Activated CD4-positive, alpha-beta T cell treated with anti-CD3 and anti-CD28 coated beads, Interleukin-2, amount 10 ng/mL, durations not matched to agents 7 days and 5 days (primary cell): ENCODE results near the gene CD226. TPM values are rescaled to one million over a fixed set of nuclear protein-coding genes. Genes with fewer than 3 reads are reported as not detected.
A peak's percentile ranks its signal among the peaks of the same experiment; 100 is the strongest.

Experiments used
- CTCF ChIA-PET: fragments of 350-600 bp; sonication (Branson Sonifier 250); formaldehyde crosslinking; loops from one replicate; lab custom pipeline; 2021; ENCODE audit warnings: antibody characterized with exemption; lab: Charles Lee
- POLR2A ChIA-PET: fragments of 350-600 bp; sonication (Branson Sonifier 250); formaldehyde crosslinking; loops from one replicate; lab custom pipeline; 2021; ENCODE audit warnings: antibody characterized with exemption; lab: Charles Lee
- DNase-seq: peaks from one replicate; pipeline ENCODE4 v3.0.0-alpha.2; 2020
- H3K27ac Mint-ChIP-seq: one replicate; pipeline ENCODE4 v1.8.0; 2021; ENCODE audit warnings: mild to moderate bottlenecking, moderate library complexity, mixed read lengths
- H3K27me3 Mint-ChIP-seq: one replicate; pipeline ENCODE4 v1.8.0; 2021; ENCODE audit warnings: mixed read lengths
- H3K36me3 Mint-ChIP-seq: one replicate; pipeline ENCODE4 v1.8.0; 2021; ENCODE audit warnings: low read depth, mixed read lengths
- H3K4me1 Mint-ChIP-seq: one replicate; pipeline ENCODE4 v1.8.0; 2021; ENCODE audit warnings: mixed read lengths
- H3K4me3 Mint-ChIP-seq: one replicate; pipeline ENCODE4 v1.8.0; 2021; ENCODE audit warnings: mild to moderate bottlenecking, moderate library complexity, mixed read lengths
- H3K9me3 Mint-ChIP-seq: one replicate; pipeline ENCODE4 v1.8.0; 2021; ENCODE audit warnings: mixed read lengths
- total RNA-seq, 2 experiments: library from RNA; stranded (reverse); gene quantifications; one replicate each; pipeline ENCODE4 v1.2.3, GENCODE V29; 2021

Gene CD226
- total RNA-seq = 100 to 1,000 TPM; 113 to 126 TPM

DNA sequence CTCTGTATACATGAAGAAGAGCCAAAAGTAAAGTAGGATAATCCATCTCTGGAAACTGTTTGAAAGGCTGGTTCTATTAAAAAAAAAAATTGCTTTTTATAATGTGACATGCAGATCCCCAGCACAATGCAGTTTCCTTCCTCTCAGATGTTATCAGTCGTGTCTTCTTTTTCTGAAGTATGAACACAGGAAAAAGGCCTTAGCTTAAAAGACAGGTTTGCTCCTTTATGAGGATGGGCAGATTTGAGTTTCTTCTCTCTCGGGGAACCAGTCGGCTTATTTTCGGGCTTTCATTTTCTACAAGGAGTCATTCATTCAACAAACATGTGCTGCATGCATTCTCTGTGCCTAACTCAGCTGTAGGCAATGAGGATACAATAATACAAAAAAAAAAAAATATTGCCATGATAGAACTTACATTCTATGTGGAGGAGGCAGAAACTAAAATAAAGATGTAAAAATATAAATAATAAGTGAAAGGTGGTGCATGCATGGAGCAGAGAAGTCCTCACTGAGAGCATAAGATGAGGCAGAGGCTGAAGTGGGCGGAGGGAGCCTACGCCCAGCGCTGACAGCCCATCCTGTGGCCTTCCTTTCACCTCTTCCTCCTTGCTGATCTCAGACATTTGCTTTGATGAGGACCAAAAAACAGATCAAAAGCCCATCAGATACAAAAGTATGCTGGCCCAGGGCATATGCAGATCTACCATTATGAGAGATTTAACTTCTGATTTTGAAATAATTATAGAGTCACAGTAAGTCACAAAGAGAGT, at the start of gene CD226:
CD226 (minus strand) TSS at position 513 of the 773 bp plus-strand sequence; CDS start at position 46, 467 bp downstream.
- H3K4me1 Mint-ChIP-seq = peaks cover 43% of the 10 kb centered on the region
- ChIA-PET POLR2A (interaction anchor here (2.8 kb wide), 1 partner anchor 9 kb away, joined by 14 read pairs; no protein-coding TSS in a partner anchor), CTCF (interaction anchor here (1.0 kb wide), 1 partner anchor 9 kb away, joined by 4 read pairs; no protein-coding TSS in a partner anchor)
- H3K4me3 Mint-ChIP-seq = no peak within 1 kb of the TSS
- H3K9me3 Mint-ChIP-seq = peaks cover 10% of the 10 kb centered on the region
- H3K27ac Mint-ChIP-seq = no peak within 1 kb of the TSS
- peaks cover 45% of the 10 kb centered on the region for H3K36me3 Mint-ChIP-seq
- DNase-seq = peak; percentile 60
- no peaks in the 10 kb centered on the region for H3K27me3 Mint-ChIP-seq

DNA sequence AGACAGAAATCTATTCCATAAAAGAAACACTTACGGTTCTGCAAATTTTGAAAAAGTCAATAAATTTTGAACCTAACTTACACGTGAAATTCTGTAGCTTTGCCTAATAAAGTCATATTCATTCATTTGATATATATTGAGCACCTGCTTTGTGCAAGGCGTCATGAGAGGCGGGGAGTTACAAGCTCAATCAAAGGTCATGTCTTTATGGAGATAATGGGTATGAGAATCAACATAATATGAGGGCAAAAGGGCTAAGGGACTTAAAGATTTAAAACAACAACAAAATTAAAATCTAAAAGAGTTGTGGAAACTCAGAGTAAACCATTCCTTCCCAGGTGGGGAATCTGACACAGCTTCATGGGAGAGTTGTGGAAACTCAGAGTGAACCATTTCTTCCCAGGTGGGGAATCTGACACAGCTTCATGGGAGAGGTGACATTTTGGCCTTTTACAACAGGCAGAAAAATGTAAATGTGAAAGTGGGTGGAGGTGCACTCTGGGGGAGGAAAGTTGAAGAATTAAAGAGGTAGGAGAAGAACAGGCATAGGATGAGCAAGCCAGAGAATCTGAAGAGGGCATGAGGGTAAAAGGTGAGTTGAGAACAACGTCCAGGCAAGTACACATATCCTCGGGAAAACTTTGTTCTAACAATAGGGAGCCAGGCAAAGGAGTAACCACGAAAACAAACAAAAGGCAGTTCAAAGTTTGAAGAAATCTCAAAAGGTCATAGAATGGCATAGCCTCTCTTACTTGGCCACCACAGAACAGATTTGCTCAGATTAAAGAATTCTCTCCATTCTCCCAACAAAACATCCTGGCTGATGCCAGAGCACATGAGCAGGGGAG, 49.5 kb upstream of the CD226 start:
- no peaks in the 10 kb centered on the region for H3K27me3 Mint-ChIP-seq
- H3K4me1 Mint-ChIP-seq = peaks cover 10% of the 10 kb centered on the region
- CTCF ChIA-PET = no interaction called here
- H3K27ac Mint-ChIP-seq = no peak overlapping the region
- H3K9me3 Mint-ChIP-seq = peaks cover 6% of the 10 kb centered on the region
- peaks cover 64% of the 10 kb centered on the region for H3K36me3 Mint-ChIP-seq
- no peak for DNase-seq
- H3K4me3 Mint-ChIP-seq = no peak overlapping the region
- POLR2A ChIA-PET = no interaction called here

DNA sequence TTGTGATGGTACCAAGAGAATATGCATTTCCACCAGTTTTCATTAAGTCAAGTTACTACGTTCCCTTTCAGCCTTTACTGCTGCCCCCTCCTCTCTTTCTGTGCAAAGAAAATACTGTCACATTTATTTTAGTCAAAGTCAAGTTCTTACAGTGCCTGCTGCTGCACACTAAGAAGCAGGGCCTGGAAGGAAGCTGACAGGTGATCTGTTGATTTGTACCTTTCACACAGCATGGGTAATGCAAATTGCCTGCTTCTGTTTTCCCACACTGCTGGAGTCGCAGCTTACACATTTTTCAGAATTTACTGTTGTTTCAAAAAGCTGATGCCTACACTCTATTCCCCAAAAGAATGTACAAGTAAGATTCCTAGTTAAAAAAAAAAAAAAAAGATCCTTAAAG, 48.7 kb upstream of the CD226 start:
- H3K4me1 Mint-ChIP-seq = peaks cover 10% of the 10 kb centered on the region
- no peaks in the 10 kb centered on the region for H3K27me3 Mint-ChIP-seq
- ChIA-PET POLR2A (no interaction called here), CTCF (interaction anchor here (1.4 kb wide), 1 partner anchor 34 kb away, joined by 3 read pairs; no protein-coding TSS in a partner anchor)
- DNase-seq = no peak
- no peak overlapping the region for H3K4me3 Mint-ChIP-seq
- no peak overlapping the region for H3K27ac Mint-ChIP-seq
- H3K9me3 Mint-ChIP-seq = peaks cover 6% of the 10 kb centered on the region
- peaks cover 59% of the 10 kb centered on the region for H3K36me3 Mint-ChIP-seq

DNA sequence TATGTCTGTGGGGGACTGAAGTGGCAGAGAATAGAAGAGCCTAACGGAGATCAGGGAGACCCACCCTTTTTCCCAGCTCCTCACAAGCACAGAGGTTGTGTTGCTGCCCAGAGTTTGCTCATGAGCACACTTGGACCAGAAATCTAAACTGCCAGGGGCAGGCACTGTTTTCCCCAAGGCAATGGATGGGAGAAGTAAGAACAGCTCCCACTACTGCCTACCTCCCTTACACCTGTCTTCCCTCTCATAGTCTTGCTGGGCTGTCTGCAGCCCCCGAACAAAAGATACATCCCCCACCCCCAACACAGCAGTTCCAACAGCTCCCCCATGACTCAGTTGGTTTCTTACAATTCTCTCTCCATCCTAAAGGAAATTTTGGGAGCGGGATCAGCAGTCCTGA, 48.1 kb upstream of the CD226 start:
- Mint-ChIP-seq H3K36me3 (peaks cover 55% of the 10 kb centered on the region), H3K27ac (no peak overlapping the region), H3K27me3 (no peaks in the 10 kb centered on the region), H3K9me3 (peaks cover 6% of the 10 kb centered on the region), H3K4me1 (peaks cover 7% of the 10 kb centered on the region), H3K4me3 (no peak overlapping the region)
- POLR2A ChIA-PET = no interaction called here
- CTCF ChIA-PET = interaction anchor here (1.4 kb wide), 1 partner anchor 34 kb away, joined by 3 read pairs; no protein-coding TSS in a partner anchor
- DNase-seq = no peak

DNA sequence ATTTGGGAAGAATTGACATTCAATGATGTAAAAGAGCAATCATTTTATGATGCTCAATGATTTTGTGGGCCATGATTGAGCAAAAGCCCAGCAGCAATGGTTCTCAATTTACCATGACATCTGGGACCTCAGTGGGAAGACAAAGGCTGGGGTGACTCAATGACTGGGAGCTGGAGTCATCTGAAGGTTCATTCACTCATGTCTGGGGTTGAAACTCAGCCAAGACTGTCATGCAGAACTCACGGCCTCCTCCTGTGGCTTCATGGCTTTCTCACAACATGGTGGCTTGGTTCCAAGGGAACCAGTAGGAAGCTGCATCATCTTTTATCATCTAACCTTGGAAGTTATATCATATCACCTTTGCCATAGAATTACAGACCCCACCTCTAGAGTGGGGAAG, 45.1 kb upstream of the CD226 start:
- Mint-ChIP-seq H3K9me3 (peaks cover 25% of the 10 kb centered on the region), H3K4me1 (peaks cover 6% of the 10 kb centered on the region), H3K4me3 (no peak overlapping the region), H3K36me3 (peaks cover 53% of the 10 kb centered on the region), H3K27ac (no peak overlapping the region), H3K27me3 (no peaks in the 10 kb centered on the region)
- DNase-seq = no peak
- ChIA-PET POLR2A (no interaction called here), CTCF (no interaction called here)

DNA sequence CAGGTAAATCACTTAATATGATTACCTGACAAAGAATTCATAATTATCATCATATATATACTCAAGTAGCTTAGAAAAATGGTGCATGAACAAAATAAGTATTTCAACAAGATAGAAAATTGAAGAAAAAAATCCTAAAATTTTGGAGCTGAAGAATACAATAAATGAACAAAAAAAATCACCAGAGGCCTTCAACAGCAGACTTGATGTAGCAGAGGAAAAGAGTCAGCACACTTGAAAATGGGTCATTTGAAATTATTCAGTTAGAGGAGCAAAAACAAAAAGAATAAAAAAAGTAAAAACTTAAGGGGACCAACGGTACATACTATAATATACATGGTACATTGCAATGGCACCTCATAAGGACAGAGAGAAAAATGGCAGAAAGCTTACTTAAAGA, 40.2 kb upstream of the CD226 start:
- no peaks in the 10 kb centered on the region for H3K27me3 Mint-ChIP-seq
- no peak overlapping the region for H3K27ac Mint-ChIP-seq
- ChIA-PET CTCF (interaction anchor here (0.5 kb wide), 1 partner anchor 96 kb away, joined by 3 read pairs; no protein-coding TSS in a partner anchor), POLR2A (no interaction called here)
- DNase-seq = no peak
- peaks cover 38% of the 10 kb centered on the region for H3K9me3 Mint-ChIP-seq
- no peak overlapping the region for H3K4me3 Mint-ChIP-seq
- H3K36me3 Mint-ChIP-seq = peaks cover 47% of the 10 kb centered on the region
- peaks cover 2% of the 10 kb centered on the region for H3K4me1 Mint-ChIP-seq

DNA sequence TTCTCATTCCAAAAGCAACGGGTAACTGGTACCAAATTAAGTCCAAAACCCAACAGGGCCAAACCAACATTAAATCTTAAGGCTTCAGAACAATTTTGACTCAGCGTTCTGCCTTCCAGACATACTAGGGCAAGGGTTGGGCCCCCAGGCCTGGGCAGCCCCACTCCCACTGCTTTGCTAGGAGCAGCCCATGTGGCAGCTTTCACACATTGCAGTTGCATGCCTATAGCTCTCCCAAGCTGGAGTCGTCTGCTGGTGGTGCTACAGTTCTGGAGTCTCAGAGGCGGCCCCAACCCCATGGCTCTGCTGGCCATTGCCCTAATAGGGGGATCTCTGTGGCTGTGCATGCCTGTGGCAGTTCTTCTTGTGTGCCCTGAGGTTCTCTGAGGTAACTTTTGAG, 37.6 kb upstream of the CD226 start:
- Mint-ChIP-seq H3K9me3 (peaks cover 34% of the 10 kb centered on the region), H3K27me3 (no peaks in the 10 kb centered on the region), H3K36me3 (peaks cover 48% of the 10 kb centered on the region), H3K27ac (no peak overlapping the region), H3K4me3 (no peak overlapping the region), H3K4me1 (peaks cover 28% of the 10 kb centered on the region)
- POLR2A ChIA-PET = no interaction called here
- CTCF ChIA-PET = no interaction called here
- DNase-seq = no peak

DNA sequence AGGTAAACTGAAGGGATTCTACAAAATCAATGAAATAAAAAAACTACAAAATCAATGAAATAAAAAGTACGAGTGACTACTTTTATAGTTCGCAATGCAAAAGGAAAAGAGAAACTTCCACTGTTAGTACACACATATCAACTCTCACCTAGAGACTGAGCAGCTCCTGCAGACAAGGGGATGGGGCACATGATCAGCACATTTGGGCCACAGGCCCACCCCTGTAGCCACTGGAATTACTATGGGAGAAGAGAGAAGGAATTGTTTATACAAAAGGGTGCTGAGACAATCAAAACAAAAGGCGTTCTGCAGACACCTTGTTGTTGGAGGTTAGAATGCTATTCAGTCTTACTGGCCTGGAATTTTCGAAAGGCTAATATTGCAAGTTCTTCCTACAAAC, 34.7 kb upstream of the CD226 start:
- CTCF ChIA-PET = no interaction called here
- peaks cover 47% of the 10 kb centered on the region for H3K4me1 Mint-ChIP-seq
- H3K4me3 Mint-ChIP-seq = no peak overlapping the region
- peak overlapping the region; percentile 57 for H3K27ac Mint-ChIP-seq
- no peaks in the 10 kb centered on the region for H3K27me3 Mint-ChIP-seq
- POLR2A ChIA-PET = interaction anchor here (0.7 kb wide), 1 partner anchor 84 kb away, joined by 4 read pairs; no protein-coding TSS in a partner anchor
- H3K36me3 Mint-ChIP-seq = peaks cover 47% of the 10 kb centered on the region
- peaks cover 17% of the 10 kb centered on the region for H3K9me3 Mint-ChIP-seq
- DNase-seq = no peak

DNA sequence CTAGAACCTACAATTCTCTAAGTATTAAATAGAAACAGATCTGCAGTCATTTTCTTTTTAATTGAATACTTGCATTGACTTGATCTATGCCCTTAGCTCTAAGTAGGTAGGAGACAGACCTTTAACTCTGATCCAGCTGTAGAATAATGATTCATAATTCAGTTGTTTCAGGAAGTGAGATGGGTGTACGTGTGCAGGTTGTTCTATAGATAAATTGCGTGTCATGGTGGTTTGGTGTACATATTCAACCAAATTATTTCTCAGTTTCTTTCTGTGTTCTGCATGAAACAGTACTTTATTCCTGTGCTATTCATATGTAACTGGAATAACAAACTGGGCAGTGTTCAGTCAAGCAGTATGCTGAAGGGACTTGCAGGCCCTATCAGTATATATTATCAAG, 34.3 kb upstream of the CD226 start:
- Mint-ChIP-seq H3K4me3 (no peak overlapping the region), H3K27ac (no peak overlapping the region), H3K36me3 (peaks cover 47% of the 10 kb centered on the region), H3K27me3 (no peaks in the 10 kb centered on the region), H3K9me3 (peaks cover 18% of the 10 kb centered on the region), H3K4me1 (peaks cover 47% of the 10 kb centered on the region)
- no peak for DNase-seq
- ChIA-PET CTCF (no interaction called here), POLR2A (interaction anchor here (0.7 to 0.9 kb wide), 2 partner anchors 23 to 84 kb away, joined by 3 to 4 read pairs; no protein-coding TSS in a partner anchor)

DNA sequence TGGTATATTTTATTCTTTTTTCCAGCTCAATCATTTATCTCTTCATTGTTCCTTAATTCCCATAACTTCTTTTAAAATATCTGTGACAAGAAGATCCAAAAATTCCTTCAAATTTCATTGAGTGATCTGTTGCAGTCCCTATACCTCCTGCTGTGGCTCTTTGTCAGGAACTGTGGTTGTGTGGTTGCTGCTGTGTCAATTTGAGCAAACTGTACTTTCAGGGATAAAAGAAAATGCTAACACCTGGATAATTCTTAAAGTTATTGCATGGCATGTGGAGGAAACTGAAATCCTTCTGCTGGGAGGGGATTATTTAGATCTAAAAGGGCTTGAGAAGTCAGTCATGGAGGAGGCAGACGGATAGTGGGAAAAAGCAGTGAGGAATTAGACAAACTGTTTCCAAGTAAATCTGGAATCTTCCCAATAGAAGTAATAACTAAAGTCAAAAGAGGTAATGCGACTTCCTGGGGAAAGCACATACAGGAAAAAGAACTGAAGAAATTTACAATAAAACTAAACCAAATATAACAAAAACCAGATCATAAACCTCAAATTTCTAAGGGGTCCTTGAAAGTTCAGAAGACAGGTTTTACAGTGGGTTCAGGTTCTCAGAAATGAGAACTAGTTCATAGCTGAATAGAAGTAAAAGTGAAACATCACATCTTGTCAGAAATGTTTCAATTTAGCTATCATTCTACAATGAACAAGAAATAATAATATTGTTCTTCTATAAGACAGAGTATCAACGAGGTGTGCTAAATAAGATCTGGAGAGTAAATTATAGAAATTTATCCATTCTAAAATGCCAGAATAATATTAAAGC, 33.5 kb upstream of the CD226 start:
- Mint-ChIP-seq H3K4me3 (no peak overlapping the region), H3K4me1 (peaks cover 47% of the 10 kb centered on the region), H3K27me3 (no peaks in the 10 kb centered on the region), H3K36me3 (peaks cover 48% of the 10 kb centered on the region), H3K9me3 (peaks cover 22% of the 10 kb centered on the region), H3K27ac (peak overlapping the region; percentile 48)
- DNase-seq = no peak
- CTCF ChIA-PET = interaction anchor here (0.6 kb wide), 1 partner anchor 19 kb away, joined by 4 read pairs; no protein-coding TSS in a partner anchor
- POLR2A ChIA-PET = interaction anchor here (0.6 to 0.9 kb wide), 3 partner anchors 22 to 48 kb away, joined by 3 to 4 read pairs (median 3); no protein-coding TSS in a partner anchor

DNA sequence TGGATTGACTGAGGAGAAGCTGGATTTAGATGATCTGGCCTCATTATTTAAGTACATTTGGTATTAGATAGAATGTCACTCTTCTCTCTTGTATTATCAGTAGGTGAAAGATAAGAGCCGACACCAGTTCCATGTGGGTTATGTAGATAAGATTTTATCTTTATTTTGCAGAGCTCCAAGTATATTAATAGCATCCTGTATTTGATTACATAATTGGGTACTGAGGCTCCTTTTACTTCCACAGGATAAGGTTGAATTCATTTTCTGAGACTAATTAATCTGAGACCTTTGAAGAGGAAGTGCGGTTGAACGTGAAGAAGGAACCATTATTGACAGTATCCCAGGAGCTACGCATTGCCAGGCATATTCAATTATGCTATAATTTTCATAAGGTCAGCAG, 32.8 kb upstream of the CD226 start:
- POLR2A ChIA-PET = no interaction called here
- no peak overlapping the region for H3K4me3 Mint-ChIP-seq
- no peak overlapping the region for H3K27ac Mint-ChIP-seq
- H3K4me1 Mint-ChIP-seq = peaks cover 47% of the 10 kb centered on the region
- no peak for DNase-seq
- CTCF ChIA-PET = interaction anchor here (0.6 kb wide), 1 partner anchor 19 kb away, joined by 4 read pairs; no protein-coding TSS in a partner anchor
- peaks cover 51% of the 10 kb centered on the region for H3K36me3 Mint-ChIP-seq
- no peaks in the 10 kb centered on the region for H3K27me3 Mint-ChIP-seq
- H3K9me3 Mint-ChIP-seq = peaks cover 24% of the 10 kb centered on the region
